ENCODE data around the gene EIF4H.

EIF4H gene

GRCh38 chr7:74226633-74227032, 52.5 kb downstream of the EIF4H start:
- no peak for TF ChIP-seq REST (IDR thresholded peaks at IDR 0.05; ENCODE audit: insufficient read depth in 1 of 2, low read depth in 2 of 2, low read length in 2 of 2)
- no peak for TF ChIP-seq SIN3A (IDR thresholded peaks at IDR 0.05; ENCODE audit: borderline replicate concordance, insufficient read depth, low read length)
- no peak for TF ChIP-seq TAF1 (IDR thresholded peaks at IDR 0.05; ENCODE audit: borderline replicate concordance, insufficient read depth, low read length)
- TF ChIP-seq FOXP2 (optimal IDR thresholded peaks at IDR 0.05; ENCODE audit: borderline replicate concordance, extremely low read depth, extremely low read length, insufficient read depth), result no peak
- no peak for TF ChIP-seq POLR2AphosphoS5 (IDR thresholded peaks at IDR 0.05; ENCODE audit: low read depth, low read length)

GRCh38 chr7:74228951-74229900, 55.1 kb downstream of the EIF4H start:
- no peak for TF ChIP-seq SIN3A (IDR thresholded peaks at IDR 0.05; ENCODE audit: borderline replicate concordance, insufficient read depth, low read length)
- TF ChIP-seq FOXP2 (optimal IDR thresholded peaks at IDR 0.05; ENCODE audit: borderline replicate concordance, extremely low read depth, extremely low read length, insufficient read depth), result no peak
- no peak for TF ChIP-seq POLR2AphosphoS5 (IDR thresholded peaks at IDR 0.05; ENCODE audit: low read depth, low read length)
- TF ChIP-seq REST (IDR thresholded peaks at IDR 0.05; ENCODE audit: insufficient read depth in 1 of 2, low read depth in 2 of 2, low read length in 2 of 2), result no peak
- TF ChIP-seq TAF1 (IDR thresholded peaks at IDR 0.05; ENCODE audit: borderline replicate concordance, insufficient read depth, low read length), result no peak

GRCh38 chr7:74230446-74231231, 56.5 kb downstream of the EIF4H start:
- TF ChIP-seq REST (IDR thresholded peaks at IDR 0.05; ENCODE audit: insufficient read depth in 1 of 2, low read depth in 2 of 2, low read length in 2 of 2), result no peak
- no peak for TF ChIP-seq SIN3A (IDR thresholded peaks at IDR 0.05; ENCODE audit: borderline replicate concordance, insufficient read depth, low read length)

GRCh38 chr7:74231232-74231590, 57.1 kb downstream of the EIF4H start:
- TF ChIP-seq FOXP2 (optimal IDR thresholded peaks at IDR 0.05; ENCODE audit: borderline replicate concordance, extremely low read depth, extremely low read length, insufficient read depth) (no peak), POLR2AphosphoS5 (IDR thresholded peaks at IDR 0.05; ENCODE audit: low read depth, low read length) (no peak), REST (IDR thresholded peaks at IDR 0.05; ENCODE audit: insufficient read depth in 1 of 2, low read depth in 2 of 2, low read length in 2 of 2) (no peak), TAF1 (IDR thresholded peaks at IDR 0.05; ENCODE audit: borderline replicate concordance, insufficient read depth, low read length) (no peak), SIN3A (IDR thresholded peaks at IDR 0.05; ENCODE audit: borderline replicate concordance, insufficient read depth, low read length) (no peak)

Measured in PFSK-1 (cell line).